Cortex of kidney (tissue), 1 donor: ENCODE measurements around the gene TOB2.
A peak's percentile ranks its signal among the peaks of the same experiment; 100 is the strongest.

Source experiments
- DNase-seq: peaks from one replicate; lab custom pipeline; 2025; lab: John Stamatoyannopoulos, UW

TOB2 gene, protein sequence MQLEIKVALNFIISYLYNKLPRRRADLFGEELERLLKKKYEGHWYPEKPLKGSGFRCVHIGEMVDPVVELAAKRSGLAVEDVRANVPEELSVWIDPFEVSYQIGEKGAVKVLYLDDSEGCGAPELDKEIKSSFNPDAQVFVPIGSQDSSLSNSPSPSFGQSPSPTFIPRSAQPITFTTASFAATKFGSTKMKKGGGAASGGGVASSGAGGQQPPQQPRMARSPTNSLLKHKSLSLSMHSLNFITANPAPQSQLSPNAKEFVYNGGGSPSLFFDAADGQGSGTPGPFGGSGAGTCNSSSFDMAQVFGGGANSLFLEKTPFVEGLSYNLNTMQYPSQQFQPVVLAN

DNA sequence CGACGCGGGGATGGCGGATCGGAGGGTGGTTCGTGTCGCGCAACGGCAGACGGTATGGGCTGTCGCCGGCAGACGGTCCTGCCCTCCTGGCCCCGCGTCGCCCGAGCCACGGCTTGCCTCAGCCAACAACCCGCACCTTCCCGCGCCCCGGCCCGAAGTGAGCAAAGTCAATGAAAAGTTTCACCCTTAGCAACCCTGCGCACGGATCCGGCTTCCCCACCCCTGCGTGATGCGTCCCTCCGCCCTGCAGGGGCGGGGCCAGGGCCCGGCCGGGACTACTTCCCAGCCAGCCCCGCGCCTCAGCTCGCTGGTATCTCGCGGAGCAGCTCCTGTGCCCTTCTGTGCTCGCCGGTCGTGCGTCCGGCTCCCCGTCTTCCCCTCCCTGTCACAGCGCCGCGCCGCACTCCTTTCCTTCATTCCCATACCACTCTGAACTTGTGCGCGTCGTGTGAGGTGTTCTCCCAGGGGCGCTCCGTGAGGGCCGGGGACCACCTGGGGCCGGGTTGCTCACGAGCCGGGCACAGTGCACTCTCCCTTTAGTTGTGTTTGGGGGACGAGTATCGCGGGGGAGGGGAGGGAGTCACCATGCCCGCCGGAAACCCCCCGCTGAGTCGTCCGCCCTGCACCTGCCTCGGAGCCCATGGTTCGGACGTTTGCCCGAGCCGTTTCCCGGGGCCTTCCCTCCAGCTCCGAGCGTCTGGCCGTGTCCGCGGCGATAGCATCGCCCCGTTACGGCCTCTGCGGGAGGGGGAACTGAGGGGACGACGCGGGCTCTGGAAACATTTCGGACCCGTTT lies at the start of gene TOB2:
Gene TOB2, minus strand, starts transcription at position 163 of the 796 bp plus-strand sequence. CDS start 9,456 bp downstream, outside the sequence.
- peak; percentile 64 for DNase-seq

DNA sequence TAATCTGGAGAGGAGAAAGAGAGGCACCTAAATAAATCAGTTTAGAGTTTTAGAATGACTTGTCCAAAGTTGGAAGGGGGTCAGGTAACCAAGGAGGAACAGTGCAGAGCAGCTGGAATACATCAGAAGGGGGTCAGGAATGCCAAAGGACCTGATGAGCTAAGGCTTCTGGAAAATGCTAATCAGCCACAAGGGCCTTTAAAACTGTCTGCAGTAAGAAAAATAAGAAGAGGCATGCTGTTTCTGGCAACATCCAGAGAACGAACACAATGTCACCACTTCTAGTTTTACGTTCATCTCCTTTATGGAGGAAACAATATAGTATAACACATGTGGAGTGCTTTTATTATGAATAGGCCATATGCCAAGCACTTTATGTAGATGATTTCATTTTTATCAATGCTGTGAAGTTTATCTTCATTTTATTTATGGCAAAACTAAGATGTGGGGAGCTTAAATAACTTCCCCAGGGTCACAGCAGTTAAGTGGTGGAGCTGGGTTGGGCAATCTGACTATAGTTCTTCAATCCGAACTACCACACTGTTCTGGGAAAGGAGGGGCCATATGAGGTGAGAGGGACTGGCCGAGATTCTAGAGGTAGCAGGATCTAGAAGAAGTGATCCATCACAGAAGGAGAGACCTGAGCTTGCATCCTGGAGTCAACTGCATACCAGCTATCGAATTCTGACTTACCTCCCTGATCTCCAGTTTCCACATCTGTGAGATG lies 44.9 kb upstream of the TOB2 start:
- no peak for DNase-seq

DNA sequence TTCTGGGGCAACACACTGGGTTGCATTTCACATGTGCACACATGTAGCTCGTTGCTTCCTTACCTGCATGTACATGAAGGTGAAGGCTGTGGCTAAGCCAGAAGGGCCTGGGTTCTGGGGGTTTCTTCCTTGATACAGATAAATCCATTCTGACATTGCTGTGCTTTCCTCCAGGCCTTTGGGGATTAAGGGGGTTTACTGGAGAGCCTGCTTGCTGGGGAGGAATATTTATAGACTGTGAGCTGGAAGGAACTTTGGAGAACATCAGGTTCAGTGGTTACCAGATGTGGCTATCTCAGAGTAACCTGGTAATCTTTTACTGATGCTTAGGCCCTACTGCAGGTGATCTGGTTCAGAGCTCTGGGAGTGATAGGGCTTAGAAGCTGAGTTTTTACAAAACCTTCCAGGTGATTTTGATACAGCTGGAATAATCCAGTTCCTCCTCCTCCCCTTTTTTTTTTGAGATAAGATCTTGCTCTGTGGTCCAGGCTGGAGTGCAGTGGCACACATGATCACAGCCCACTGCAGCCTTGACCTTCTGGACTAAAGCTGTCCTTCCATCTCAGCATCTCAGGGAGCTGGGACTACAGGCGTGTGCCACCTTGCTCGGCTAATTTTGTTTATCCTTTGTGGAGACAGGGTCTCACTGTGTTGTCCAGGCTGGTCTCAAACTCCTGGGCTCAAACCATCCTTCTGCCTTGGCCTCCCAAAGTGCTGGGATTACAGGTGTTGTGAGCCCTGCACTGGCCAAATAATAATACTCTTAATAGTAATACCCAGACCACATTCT lies 42.2 kb upstream of the TOB2 start:
- no peak for DNase-seq

DNA sequence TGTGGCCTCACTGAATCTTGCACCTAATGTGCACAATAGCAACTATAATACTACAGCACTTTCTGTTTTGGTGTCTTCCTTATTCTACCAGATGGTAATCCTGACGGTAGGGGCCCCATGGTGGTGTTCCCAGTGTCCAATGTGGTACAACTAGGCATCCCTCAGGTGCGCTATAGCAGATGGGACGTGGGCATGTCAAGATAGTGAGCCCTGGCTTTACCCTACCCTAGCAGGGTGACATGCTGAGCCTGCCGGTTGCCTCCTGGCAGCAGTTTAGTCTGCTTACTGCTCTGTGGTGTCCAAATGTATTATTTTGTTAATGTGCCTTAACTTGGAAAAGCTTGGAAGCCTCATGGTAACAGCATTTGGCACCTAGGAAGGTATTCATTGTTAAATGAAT lies 41.5 kb upstream of the TOB2 start:
- DNase-seq: no peak

DNA sequence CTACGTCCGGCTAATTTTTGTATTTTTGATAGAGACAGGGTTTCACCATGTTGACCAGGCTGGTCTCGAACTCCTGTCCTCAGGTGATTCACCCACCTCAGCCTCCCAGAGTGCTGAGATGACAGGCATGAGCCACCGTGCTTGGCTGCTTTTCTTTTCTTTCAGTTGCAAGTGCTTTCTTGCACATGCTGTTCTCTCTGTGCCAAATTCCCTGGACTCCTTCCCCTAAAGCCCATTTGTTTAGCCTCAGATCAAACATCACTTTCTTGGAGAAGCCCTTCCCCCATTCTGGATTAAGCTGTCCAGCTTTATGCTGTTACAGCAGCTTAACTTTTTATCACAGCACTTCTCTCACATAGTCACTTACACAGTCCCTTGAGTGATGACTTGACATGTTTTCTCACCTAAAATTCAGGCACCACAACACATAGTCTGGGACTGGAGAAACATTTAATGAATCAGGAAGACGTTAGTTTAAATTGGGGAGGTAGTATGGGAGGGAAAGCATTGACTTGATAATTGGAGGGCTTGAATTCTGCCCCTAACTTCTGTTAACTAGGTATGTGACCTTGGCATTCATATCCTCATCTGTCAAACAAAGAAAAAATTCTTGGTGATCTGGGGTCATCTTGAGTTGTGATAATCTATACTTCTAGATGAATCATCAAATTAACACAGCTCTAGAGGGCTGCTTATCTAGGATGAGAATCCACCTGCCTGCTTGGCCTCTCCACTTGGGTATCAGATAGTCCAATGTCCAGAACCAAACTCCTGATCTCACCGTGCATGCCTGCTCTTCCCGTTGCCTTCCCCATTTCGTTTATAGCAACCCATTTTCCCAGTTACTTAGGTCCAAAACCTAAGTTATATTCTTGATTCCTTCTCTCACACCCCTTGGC lies 40.7 kb upstream of the TOB2 start:
- DNase-seq: no peak

DNA sequence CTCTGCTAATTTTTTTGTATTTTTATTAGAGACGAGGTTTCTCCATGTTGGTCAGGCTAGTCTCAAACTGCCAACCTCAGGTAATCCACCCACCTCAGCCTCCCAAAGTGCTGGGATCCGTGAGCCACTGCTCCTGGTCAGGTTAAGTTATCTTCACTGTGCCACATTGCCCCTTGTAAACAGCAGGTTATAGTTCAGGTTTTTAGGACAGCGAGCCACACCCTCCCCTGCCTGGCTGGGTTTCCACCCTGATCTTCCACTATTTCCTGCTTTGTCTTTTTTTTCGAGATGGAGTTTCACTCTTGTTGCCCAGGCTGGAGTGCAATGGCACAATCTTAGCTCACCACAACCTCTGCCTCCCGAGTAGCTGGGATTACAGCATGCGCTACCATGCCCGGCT lies 38.4 kb upstream of the TOB2 start:
- no peak for DNase-seq

DNA sequence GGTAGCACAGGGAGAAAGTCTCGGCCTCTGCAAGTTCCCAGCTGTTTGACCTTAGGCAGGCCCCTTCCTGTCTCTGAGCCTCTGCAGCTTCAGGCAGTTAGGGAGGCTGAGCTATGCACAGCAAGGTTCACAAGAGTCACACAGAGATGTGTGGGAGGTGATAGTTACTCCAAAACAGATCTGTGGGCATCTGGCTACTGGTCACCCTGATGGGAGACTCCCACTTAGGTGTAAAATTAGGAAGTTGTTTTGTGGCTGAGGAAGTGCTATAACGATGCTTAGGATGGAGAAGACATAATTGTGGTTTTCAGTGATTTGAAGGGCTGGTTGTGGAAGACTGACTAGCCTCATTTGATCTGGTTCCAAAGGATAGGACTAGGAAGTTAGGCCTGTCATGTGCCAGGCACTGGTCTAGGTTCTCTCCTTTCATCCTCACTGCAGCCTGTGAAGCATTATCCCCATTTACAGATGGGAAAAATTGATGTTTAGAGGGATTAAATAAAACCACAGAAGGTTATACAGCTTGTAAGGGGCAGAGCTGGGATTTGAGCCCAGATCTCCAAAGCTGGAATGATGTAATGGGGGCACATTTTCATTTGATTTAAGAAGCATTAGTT lies 35.8 kb upstream of the TOB2 start:
- DNase-seq: no peak

DNA sequence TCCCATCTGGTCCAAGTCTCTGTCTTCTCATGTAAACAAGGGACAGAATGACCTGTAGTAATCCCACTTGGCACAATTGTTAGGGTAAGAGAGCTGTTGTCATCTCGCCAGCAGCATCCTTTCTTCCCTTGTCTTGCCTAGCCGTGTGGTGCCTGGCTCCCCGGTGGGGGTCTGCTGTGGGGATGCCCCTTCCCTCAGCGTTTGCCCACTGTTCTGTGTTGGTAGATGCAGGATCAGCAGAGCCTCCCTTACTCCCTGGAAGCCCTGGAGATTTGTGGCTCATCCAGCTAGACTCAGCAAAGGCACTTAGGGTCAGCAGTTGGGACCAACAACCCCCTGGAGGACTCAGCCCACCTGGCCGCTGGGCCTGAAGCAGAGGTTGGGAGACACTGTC lies 35.3 kb upstream of the TOB2 start:
- DNase-seq: no peak

DNA sequence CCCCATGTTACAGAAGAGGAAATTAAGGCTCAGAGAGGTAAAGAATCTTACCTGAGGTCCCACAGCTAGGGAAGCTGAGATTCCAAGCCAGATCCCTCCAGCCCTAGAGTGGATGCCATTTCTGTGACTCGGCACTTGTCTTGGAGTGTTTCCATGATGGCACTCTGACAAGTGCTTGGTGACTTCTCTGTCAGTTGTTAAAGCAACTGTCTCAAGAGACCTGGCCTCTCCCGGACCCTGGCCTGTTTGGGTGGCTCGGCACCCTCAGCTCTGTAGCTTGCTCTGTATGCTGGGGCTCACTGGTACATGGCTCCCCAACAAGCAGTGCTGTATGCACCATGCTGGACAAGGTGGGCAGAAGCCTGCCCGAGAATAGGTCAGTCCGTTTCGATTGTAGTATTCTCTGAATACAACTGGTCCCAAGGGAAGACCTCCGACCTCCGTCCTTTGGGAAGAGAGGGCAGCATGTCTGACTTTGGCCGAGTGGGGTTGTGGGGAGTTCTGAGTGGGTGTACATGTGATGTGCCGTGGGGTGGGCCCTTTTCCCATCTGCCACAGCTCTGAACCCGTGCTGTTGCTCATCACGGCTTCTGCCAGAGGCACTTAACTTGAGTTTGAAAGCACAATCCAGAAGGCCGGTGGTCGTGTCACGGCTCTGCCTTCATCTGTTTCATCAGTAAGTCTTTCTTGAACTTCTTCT lies 34.7 kb upstream of the TOB2 start:
- no peak for DNase-seq

DNA sequence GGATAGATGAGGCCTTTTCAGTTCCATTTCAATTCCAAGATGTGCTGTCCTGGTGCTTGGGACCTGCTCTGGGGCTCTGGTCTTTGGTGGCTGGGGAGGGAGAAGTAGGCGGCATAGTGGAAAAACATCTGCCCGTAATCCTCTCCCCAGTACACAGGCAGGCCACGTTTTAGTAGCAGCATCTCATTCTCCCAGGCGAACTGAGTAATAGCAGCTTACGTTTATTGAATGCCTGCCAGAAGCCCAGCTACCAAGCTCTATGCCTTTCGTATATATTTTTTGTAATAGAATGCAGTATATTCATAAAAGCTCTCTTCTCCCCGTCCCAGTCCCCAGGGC lies 33.8 kb upstream of the TOB2 start:
- DNase-seq: no peak

DNA sequence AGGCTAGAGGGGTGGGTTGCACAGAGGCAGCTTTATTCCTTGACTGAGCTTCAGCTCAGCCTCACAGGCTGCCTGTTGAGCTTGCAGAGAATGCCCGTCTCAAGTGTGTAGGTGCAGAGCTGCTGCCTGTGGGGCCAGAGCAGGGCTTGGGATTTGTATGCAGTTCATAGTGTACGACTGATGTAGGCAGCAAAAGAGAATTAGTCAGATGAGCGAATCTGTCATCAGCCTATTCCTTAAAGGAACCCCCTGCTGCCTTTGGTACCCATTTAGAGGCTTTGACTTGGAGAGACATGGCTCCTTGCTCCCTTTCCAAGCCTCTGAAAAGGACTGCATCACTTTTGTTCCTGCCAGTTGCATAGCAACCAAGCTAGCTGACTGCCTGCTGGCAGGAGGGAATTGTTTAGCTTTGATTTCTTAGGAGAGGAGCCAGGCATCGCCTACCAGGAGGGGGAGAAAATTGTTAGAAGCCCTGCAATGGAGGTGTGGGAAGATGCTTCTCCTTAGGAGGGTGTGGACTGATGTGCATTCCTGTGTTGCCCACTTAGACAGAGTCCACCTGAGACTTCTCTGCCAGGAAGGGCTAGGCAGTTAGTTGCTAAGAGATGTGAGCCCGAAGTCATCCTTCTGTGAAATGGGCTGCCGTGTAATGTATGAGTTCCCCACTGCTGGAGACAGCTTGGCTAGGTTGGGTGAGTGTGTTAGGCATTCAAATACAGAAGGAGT lies 33.2 kb upstream of the TOB2 start:
- DNase-seq: no peak

DNA sequence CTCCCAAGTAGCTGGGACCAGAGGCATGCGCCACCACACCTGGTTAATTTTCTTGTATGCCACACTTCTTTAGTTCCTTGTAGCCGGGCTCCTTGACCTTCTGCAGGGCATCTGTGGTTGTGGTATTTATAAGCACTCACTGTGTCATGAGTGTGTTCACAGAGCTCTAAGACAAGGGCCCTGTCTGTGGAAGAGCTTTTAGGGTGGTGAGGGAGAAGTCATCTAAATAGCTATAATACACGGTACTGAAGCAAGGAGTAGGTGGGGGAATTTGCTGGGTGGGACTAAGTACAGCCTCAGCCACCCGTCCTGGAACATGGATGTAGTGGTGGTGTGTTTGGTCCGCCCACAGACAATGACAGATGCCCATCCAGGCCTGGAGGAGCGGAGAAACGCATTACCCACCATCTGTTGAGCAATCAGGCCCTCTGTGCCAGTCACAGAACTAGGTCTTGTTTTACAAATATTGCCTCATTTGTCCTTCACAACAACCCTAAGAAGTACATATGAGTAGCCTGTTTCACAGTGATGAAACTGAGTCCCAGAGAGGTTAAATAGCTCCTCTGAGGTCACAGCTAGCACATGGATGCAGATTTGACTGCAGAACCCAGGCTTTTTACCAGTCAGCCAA lies 32.4 kb upstream of the TOB2 start:
- no peak for DNase-seq

DNA sequence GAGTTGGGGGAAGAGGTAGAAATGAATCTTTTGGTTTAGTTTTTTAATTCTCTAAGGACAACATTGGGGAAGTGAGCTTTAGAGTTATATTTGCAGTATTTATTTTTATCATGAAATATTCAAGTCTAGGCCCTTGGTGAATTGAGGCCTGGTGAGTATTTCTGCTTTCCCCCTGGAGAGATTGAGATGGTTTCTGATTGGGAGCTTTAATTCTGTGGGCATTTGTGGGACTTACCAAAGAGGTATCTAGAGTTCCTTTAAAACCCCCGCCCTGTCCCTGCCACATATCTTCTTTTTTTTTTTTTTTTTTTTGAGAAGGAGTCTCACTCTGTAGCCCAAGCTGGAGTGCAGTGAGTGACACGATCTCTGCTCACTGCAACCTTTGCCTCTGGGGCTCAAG lies 31.9 kb upstream of the TOB2 start:
- DNase-seq: no peak

DNA sequence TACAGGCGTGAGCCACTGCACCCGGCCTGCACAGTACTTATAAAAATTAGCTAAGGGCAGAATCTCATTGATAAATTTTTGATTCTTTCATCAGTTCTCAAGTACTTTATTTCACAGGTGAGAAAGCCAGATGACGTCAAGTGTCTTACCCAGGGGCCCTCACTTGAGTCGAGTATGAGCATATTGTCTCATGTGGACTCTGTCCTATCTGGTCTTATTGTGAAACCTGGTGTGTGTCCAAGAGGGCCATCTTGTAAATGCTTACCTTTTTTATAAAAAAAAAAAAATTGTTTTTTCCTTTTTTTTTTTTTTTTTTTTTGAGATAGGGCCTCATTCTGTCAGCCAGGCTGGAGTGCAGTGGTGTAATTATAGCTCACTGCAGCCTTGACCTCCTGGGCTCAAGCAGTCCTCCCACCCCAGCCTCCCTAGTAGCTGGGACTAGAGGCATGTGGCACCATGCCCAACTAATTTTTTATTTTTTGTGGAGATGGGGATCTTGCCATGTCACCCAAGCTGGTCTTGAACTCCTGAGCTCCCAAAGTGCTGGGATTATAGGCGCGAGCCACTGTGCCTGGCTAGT lies 28.4 kb upstream of the TOB2 start:
- DNase-seq: no peak

DNA sequence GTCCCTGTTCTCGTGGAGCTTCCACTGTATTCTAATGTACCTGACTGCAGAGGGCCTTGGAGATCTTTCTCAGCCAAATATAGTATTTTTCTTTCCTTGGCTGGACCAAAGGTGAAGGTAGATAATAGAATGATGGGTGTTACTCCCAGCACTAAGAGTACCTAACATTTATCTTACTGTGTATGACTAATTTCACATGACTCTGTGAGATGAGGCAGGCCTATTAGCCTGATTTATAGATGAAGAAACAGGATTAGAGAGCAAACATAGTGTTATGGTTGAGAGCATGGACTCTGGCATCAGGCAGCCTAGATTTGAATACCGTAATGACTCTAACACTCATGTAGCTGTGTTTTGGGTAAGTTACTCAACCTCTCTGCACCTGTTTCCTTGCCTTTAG lies 25.0 kb upstream of the TOB2 start:
- DNase-seq: no peak

DNA sequence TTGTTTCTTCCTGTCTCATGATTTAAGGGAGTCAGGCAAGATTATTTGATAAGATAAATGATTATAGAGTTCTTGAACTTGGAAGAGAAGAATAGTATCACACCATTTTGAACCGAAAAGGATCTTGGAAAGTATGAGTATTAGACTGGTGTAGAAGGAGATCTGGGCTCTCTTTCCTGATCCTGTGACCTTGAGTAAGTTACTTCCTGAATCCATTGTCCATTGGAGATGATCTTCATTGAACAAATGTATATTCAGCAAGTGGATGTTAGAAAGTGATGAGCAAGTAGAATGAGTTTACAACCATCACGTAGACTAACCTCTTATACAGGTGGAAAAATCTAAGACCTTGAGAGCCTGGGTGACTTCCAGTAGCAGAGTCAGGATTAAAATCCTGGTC lies 24.3 kb upstream of the TOB2 start:
- no peak for DNase-seq

DNA sequence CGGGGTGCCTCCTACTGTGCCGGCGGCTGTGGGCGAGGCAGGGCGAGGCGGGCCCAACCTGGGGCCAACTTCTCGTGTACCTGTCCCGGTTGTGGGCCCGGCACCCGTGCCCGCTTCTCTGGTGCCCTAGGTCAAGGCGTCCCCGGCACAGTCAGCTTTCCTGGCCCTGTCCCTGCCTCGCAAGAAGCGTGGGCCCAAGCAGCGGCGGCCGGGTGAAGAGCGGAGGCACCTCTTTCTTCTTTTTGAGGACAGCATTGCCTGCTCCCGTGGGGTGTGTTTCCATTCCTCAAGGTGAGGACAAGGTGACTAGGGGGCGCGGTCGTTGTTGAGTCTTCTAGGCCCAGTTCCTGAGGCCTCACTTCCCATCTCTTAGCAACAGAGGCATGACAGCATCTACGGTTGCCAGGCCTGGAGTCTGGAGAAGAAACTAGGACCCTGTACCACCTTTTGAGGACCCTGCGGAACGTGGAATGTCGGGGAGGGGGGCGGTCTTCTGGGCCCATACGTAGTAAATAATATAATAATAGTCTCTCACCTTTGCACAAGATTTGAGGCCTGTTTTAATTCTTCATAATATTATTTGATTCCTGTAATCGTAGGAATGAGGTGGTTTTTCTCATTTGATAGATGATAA lies 22.7 kb upstream of the TOB2 start:
- no peak for DNase-seq
